ENCODE data around the gene GEMIN7.

Gene GEMIN7

DNA sequence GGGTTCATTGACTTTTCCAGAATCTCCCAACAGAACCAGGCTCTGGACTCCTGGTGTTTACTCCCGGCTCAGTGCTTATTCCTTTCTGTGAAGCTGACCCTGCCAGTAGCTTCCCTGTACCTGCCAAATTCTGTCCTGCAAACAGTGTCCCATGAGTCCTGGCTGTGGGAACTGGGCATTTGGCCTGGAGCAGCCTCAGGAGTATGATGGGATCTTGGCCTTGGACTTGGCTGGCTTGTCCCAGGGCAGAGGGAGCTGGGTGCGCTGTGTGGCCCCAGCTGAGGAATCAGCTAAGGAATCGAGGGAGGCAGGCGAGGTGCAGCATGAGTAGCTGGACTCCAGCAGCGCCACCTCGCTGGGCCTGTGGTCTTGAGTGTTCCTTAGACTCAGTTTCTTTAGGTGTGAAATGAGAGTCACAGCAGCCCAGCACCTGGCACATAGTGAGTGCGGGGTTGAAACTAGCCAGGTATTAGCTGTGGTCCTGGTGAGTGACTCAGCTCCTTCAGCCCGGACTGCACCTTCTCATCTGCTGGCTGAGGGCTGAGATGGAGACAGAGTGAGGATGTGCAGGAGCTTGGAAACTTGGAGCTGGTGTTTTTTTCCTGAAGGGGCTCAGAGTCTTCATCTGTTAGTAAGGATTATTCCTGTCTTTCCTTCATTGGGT is 29.9 kb upstream of the GEMIN7 start:
- TF ChIP-seq, protein P1, sequence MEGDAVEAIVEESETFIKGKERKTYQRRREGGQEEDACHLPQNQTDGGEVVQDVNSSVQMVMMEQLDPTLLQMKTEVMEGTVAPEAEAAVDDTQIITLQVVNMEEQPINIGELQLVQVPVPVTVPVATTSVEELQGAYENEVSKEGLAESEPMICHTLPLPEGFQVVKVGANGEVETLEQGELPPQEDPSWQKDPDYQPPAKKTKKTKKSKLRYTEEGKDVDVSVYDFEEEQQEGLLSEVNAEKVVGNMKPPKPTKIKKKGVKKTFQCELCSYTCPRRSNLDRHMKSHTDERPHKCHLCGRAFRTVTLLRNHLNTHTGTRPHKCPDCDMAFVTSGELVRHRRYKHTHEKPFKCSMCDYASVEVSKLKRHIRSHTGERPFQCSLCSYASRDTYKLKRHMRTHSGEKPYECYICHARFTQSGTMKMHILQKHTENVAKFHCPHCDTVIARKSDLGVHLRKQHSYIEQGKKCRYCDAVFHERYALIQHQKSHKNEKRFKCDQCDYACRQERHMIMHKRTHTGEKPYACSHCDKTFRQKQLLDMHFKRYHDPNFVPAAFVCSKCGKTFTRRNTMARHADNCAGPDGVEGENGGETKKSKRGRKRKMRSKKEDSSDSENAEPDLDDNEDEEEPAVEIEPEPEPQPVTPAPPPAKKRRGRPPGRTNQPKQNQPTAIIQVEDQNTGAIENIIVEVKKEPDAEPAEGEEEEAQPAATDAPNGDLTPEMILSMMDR (IDR thresholded peaks at IDR 0.05; ENCODE audit: low read depth, low read length), result no peak
- no peak for TF ChIP-seq EZH2phosphoT487 (IDR thresholded peaks at IDR 0.05; ENCODE audit: low read depth)
- peaks cover 53% of the 10 kb centered on the region for H3K36me3 ChIP-seq (replicated peaks; ENCODE audit: low read depth, low read length)
- peaks cover 23% of the 10 kb centered on the region for H3K4me1 ChIP-seq (ENCODE audit: low read length)
- no peak overlapping the region for H3K9ac ChIP-seq (ENCODE audit: low read length)
- peaks cover 82% of the 10 kb centered on the region for H3K79me2 ChIP-seq (ENCODE audit: low read length)
- no peaks in the 10 kb centered on the region for H3K27me3 ChIP-seq (ENCODE audit: low read depth, low read length)
- no peak overlapping the region for H2AFZ ChIP-seq (ENCODE audit: low read depth, low read length)
- H3K4me3 ChIP-seq (ENCODE audit: low read length), result no peak overlapping the region
- H3K4me2 ChIP-seq (ENCODE audit: low read length), result no peak overlapping the region
- peaks cover 18% of the 10 kb centered on the region for H4K20me1 ChIP-seq (ENCODE audit: insufficient read depth, low read length)
- H3K9me3 ChIP-seq (ENCODE audit: insufficient read depth, low read length), result no peaks in the 10 kb centered on the region
- no peak overlapping the region for H3K27ac ChIP-seq (ENCODE audit: low read length)

DNA sequence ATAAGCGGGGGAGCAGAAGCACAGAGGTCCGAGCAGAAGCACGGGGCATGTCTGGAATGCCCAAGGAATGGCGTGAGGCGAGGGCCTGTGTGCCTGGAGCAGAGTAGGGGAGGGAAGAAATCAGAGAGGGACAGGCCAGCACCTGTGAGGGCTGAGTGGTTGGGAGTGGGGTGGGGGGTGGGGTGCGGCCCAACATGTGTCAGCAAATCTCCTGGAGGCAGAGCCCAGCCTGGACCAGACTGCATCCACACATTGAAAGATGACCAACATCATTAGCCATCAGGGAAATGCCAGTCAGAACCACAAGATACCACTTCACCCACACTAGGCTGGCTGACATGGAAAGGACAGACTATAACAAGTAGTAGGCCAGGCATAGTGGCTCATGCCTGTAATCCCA is 29.0 kb upstream of the GEMIN7 start:
- H4K20me1 ChIP-seq (ENCODE audit: insufficient read depth, low read length), result peaks cover 21% of the 10 kb centered on the region
- H3K4me3 ChIP-seq (ENCODE audit: low read length), result no peak overlapping the region
- TF ChIP-seq, protein P1 (IDR thresholded peaks at IDR 0.05; ENCODE audit: low read depth, low read length), result no peak
- TF ChIP-seq EZH2phosphoT487 (IDR thresholded peaks at IDR 0.05; ENCODE audit: low read depth), result no peak
- no peak overlapping the region for H3K9ac ChIP-seq (ENCODE audit: low read length)
- peaks cover 74% of the 10 kb centered on the region for H3K79me2 ChIP-seq (ENCODE audit: low read length)
- no peak overlapping the region for H2AFZ ChIP-seq (ENCODE audit: low read depth, low read length)
- H3K4me2 ChIP-seq (ENCODE audit: low read length), result no peak overlapping the region
- H3K27me3 ChIP-seq (ENCODE audit: low read depth, low read length), result no peaks in the 10 kb centered on the region
- H3K36me3 ChIP-seq (replicated peaks; ENCODE audit: low read depth, low read length), result peaks cover 51% of the 10 kb centered on the region
- peaks cover 23% of the 10 kb centered on the region for H3K4me1 ChIP-seq (ENCODE audit: low read length)
- no peaks in the 10 kb centered on the region for H3K9me3 ChIP-seq (ENCODE audit: insufficient read depth, low read length)
- no peak overlapping the region for H3K27ac ChIP-seq (ENCODE audit: low read length)

GRCh38 chr19:45051929-45052579 is 27.0 kb upstream of the GEMIN7 start:
- Histone ChIP-seq H3K9ac (ENCODE audit: low read length) (no peak overlapping the region), H3K4me2 (ENCODE audit: low read length) (no peak overlapping the region), H4K20me1 (ENCODE audit: insufficient read depth, low read length) (peaks cover 21% of the 10 kb centered on the region), H3K79me2 (ENCODE audit: low read length) (peaks cover 54% of the 10 kb centered on the region), H3K27ac (ENCODE audit: low read length) (no peak overlapping the region), H3K9me3 (ENCODE audit: insufficient read depth, low read length) (no peaks in the 10 kb centered on the region), H3K4me1 (ENCODE audit: low read length) (peaks cover 22% of the 10 kb centered on the region), H3K36me3 (replicated peaks; ENCODE audit: low read depth, low read length) (peaks cover 52% of the 10 kb centered on the region), H2AFZ (ENCODE audit: low read depth, low read length) (no peak overlapping the region), H3K4me3 (ENCODE audit: low read length) (no peak overlapping the region), H3K27me3 (ENCODE audit: low read depth, low read length) (no peaks in the 10 kb centered on the region)
- TF ChIP-seq, protein P1 (IDR thresholded peaks at IDR 0.05; ENCODE audit: low read depth, low read length), result no peak
- TF ChIP-seq EZH2phosphoT487 (IDR thresholded peaks at IDR 0.05; ENCODE audit: low read depth), result no peak

- Histone ChIP-seq H3K4me1 (ENCODE audit: low read length) (peaks cover 15% of the 10 kb centered on the region), H3K9me3 (ENCODE audit: insufficient read depth, low read length) (no peaks in the 10 kb centered on the region), H3K27me3 (ENCODE audit: low read depth, low read length) (no peaks in the 10 kb centered on the region), H4K20me1 (ENCODE audit: insufficient read depth, low read length) (peaks cover 13% of the 10 kb centered on the region), H3K79me2 (ENCODE audit: low read length) (peaks cover 12% of the 10 kb centered on the region), H2AFZ (ENCODE audit: low read depth, low read length) (no peak overlapping the region), H3K4me3 (ENCODE audit: low read length) (no peak overlapping the region), H3K4me2 (ENCODE audit: low read length) (0 out of 2 replicates have a peak overlapping the region, but pooled peaks have one; percentile 3), H3K9ac (ENCODE audit: low read length) (no peak overlapping the region), H3K27ac (ENCODE audit: low read length) (peak overlapping the region; percentile 44), H3K36me3 (replicated peaks; ENCODE audit: low read depth, low read length) (peaks cover 76% of the 10 kb centered on the region)
- TF ChIP-seq, protein P1 (IDR thresholded peaks at IDR 0.05; ENCODE audit: low read depth, low read length), result no peak
- no peak for TF ChIP-seq EZH2phosphoT487 (IDR thresholded peaks at IDR 0.05; ENCODE audit: low read depth)
These were observed 22.2 kb upstream of the GEMIN7 start for GRCh38 chr19:45056831-45057230.
